Gastroesophageal sphincter (tissue), 3 donors: Measurements from ENCODE around the gene MAN1A1.

Experiments used
- POLR2A ChIP-seq, 2 donors: fragments of 450-650 bp; IDR thresholded peaks; one replicate each; pipeline ENCODE4 v1.6.1; 2017; ENCODE audit warnings: antibody characterized with exemption in 2 of 2, mild to moderate bottlenecking in 2 of 2, moderate library complexity in 1 of 2
- POLR2AphosphoS5 ChIP-seq: sonication (generic); formaldehyde crosslinking; IDR thresholded peaks from one replicate; pipeline ENCODE4 v1.6.1; 2017; ENCODE audit warnings: antibody characterized with exemption
- TF ChIP-seq, protein P1 (sequence below), 4 experiments: fragments of 200-600 bp in 2 of 4; fragments of 450-650 bp in 2 of 4; sonication (generic) in 1 of 4; IDR thresholded peaks; one replicate each; pipeline ENCODE4 v1.5.1; 2017 to 2019; ENCODE audit warnings: antibody characterized with exemption in 4 of 4, mild to moderate bottlenecking in 2 of 4, moderate library complexity in 2 of 4

DNA sequence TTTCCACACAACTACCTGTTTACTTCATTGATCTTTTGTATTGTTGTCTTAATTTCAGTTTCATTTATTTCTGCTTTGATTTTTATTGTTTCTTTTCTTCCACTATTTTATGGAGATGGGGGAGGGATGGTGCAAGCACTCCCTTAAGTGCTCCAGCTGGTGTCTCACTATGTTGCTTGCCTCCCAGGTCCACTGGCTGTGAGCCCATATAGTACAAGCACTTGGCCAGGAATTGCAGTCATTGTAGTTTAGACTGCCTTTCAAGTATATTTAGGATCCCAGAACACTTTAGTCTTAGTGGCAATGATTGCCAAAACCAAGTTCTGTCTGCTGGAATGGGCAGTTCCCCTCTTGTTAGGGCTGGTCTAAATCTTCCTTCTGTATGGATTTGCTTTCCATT is 34.9 kb upstream of the MAN1A1 start:
- TF ChIP-seq POLR2A (IDR thresholded peaks at IDR 0.05) (no peak), POLR2AphosphoS5 (no peak)
- TF ChIP-seq, protein P1, sequence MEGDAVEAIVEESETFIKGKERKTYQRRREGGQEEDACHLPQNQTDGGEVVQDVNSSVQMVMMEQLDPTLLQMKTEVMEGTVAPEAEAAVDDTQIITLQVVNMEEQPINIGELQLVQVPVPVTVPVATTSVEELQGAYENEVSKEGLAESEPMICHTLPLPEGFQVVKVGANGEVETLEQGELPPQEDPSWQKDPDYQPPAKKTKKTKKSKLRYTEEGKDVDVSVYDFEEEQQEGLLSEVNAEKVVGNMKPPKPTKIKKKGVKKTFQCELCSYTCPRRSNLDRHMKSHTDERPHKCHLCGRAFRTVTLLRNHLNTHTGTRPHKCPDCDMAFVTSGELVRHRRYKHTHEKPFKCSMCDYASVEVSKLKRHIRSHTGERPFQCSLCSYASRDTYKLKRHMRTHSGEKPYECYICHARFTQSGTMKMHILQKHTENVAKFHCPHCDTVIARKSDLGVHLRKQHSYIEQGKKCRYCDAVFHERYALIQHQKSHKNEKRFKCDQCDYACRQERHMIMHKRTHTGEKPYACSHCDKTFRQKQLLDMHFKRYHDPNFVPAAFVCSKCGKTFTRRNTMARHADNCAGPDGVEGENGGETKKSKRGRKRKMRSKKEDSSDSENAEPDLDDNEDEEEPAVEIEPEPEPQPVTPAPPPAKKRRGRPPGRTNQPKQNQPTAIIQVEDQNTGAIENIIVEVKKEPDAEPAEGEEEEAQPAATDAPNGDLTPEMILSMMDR (IDR thresholded peaks at IDR 0.05): no peak
